Activated CD8-positive, alpha-beta memory T cell treated with anti-CD3 and anti-CD28 coated beads, Interleukin-2, amount 50 U/mL, for 1 hour (primary cell): ENCODE measurements around the gene SCUBE3.

Source experiments
- DNase-seq: peaks from one replicate; pipeline ENCODE4 v3.0.0-alpha.2; 2020; ENCODE audit errors: extremely low read depth

The SCUBE3 gene

GRCh38 chr6:35213824-35214756, at the start of gene SCUBE3:
SCUBE3 (plus strand) TSS chr6:35213956; CDS start chr6:35214419, 463 bp downstream.
- DNase-seq = no peak

DNA sequence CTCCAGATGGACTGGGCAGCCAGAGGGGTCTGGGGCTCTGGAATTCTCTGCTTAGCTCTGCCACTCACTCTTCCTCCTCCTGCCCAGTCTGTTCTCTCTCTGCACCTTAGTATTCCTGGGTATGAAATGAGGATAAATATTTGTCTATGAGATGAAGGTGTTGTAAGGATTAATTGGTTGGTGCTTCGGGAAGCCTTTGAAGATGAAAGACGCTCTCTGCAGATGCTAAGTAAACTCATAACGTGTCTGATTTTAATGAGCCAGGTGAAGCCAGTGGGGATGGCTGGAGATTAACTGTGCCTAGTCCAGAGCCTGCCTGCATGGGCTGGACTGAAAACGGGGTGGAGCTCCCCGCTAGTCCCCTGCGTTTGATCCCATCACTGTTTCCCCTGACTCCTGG, 49.5 kb upstream of the SCUBE3 start:
- DNase-seq = no peak

GRCh38 chr6:35164868-35165267, 48.9 kb upstream of the SCUBE3 start:
- no peak for DNase-seq

DNA sequence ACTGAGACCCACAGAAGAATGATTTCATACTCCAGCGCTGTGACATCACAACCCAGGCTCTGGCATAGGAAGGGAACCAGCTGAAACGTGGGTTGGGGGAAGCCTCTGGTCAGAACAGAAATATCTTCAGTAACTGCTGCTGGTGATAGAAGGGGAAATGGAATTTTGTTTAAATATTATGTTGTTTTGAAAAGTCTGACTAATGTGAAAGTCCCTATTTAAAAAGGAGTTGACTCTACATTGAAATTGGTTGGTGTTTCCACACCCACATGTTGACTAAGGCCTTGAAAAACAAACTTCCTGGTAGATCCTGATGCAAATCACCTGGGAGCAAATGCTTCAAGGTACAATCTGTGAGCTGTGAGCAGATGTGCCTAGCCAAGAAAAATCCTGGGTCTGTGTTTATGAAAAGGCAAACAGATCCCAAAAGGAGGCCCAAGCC, 48.1 kb upstream of the SCUBE3 start:
- no peak for DNase-seq

- no peak for DNase-seq
These were observed 47.6 kb upstream of the SCUBE3 start for GRCh38 chr6:35166116-35166515.

DNA sequence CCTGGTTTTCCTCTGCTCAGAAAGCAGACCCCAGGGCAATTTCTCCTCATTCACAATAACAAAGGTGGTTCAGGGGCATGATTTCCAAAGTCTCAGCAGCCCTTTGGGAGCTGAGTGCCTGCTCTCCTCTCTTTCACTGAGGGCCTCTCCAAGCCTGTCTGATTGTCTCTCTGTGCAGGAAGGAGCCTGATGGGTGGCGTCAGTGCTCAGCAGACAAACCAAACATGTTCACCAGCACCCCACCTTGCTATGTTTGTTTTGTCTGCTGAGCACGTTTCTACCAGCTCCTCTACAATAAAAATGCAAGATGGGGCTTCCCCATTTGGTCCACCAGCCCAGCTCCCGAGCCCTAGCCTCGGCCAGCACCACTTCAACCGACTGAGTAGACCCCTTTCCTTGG, 47.2 kb upstream of the SCUBE3 start:
- no peak for DNase-seq

DNA sequence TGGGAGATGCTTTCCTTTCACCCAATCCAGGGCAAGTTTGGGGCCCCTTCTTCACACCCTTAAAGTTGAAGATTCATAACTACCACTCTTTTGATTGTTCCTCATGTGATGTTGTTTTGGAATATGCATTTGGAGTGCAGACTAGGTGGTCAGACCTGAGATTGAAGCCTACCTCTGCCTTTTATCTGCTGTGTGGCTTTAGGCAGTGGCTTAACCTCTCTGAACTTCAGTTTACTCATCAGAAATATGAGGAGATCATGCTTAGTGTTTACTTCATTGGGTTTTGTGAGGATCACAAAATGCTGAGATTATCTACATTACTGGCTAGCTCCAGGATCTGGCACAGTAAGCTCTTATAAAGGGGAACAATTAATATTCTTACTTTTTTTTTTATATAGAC, 46.3 kb upstream of the SCUBE3 start:
- DNase-seq = no peak

GRCh38 chr6:35168461-35168861, 45.3 kb upstream of the SCUBE3 start:
- DNase-seq = no peak

DNA sequence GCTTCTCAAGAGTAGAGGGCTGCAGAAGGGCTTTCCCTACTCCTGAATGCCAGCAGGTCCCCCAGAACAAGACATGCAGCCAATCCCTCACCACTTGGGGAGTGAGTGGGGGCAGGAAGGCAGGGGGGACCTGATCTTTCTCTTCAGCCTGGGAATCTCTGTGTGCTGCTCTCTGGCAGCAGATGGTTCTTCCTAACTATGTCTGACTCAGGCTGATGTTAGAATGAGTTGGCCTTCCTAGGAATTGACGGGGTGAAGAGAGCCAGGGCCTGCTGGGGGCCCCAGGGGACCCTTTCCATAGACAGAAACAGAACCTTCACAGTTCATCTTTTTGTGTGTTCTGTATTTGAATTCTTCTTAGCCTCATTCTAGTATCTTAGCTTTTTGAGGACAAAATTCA, 43.6 kb upstream of the SCUBE3 start:
- no peak for DNase-seq

GRCh38 chr6:35170891-35171290, 42.9 kb upstream of the SCUBE3 start:
- no peak for DNase-seq

DNA sequence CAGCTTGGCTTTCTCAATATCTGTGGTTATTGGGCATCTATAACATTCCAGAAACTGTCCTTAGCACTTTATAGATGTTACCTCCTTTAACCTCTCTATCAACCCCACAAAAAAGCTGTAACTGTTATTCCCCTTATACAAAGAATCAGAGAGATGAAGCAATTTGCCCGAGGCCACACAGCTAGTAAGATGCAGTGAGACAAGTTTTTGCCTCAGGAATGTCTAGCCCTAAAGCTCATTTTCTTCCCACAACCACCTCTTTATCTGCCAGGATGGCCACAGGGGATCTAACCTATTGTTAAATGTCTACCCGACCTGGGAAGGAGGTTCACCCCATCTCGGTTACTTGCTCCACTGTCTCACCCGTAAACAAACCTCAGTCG, 40.7 kb upstream of the SCUBE3 start:
- no peak for DNase-seq

DNA sequence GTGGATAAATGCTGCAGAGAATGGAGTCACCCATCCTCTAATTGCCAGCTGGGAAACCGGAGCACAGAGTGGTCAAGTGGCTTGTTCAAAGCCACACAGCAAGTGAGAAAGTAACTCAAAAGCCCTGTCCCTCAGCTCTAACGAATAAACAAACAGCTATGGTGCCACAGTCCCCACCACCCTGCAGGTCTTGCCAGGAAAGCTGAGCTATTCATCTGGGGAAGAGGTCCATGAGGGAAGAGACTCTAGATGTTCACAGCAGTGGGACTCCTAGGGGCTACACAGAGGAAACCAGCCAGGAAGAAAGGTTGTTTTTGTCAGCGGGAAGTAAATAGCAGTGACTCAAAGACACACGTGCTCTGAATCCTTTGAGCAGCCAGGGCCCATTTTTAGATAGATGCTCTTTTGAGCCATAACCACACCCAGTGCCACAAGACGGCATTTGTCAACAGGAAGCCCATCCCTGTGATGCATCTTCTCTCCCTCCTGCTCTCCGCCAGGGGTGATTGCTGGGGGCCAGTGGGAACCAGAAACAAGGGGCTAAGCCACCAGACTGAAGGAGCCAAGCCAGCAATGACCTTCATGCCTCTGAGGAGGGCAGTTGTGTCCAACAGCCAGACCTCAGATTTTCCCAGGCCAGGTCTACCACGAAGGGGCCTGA, 40.2 kb upstream of the SCUBE3 start:
- no peak for DNase-seq

GRCh38 chr6:35174088-35174434, 39.7 kb upstream of the SCUBE3 start:
- no peak for DNase-seq

- DNase-seq = no peak
These were observed 39.3 kb upstream of the SCUBE3 start for GRCh38 chr6:35174501-35174900.

- DNase-seq = no peak
These were observed 37.3 kb upstream of the SCUBE3 start for GRCh38 chr6:35176301-35177024.

DNA sequence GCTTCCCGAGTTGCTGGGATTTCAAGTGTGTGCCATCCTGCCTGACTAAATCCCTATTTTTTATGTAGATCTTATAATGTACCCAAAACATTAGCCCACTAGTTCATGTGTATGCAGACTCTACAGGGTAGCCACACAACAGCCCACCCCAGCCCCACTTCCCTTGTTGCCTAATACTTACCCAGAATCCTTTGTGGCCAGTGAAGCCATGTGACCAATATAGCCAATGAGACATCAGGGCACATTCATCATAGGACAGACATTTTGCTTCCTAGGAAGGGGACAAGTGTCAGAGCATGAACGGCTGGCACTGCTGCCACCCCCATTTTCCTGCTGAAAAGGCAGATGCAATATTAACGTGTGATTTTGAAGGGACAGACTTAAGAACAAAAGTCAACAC, 36.6 kb upstream of the SCUBE3 start:
- DNase-seq = no peak

- no peak for DNase-seq
These were observed 36.2 kb upstream of the SCUBE3 start for GRCh38 chr6:35177596-35177995.

DNA sequence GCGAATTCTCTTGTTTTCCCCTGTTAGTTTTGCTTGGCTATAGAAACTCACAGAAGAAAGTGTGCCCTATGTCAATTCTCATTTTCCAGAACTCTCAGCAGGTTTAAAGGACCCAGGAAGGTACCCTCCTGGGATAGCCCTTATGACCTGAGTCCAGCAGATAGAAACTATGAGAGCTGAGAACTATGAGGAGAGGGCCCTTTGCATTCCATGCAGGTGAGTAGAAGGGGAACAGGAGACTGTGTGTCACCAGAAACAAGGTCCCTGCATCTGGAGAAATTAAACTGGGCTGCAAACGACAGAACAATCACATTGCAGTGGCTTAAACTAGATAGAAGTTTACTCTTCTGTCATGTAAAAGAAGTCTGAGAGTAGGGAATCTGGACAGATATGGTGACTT, 35.7 kb upstream of the SCUBE3 start:
- no peak for DNase-seq

DNA sequence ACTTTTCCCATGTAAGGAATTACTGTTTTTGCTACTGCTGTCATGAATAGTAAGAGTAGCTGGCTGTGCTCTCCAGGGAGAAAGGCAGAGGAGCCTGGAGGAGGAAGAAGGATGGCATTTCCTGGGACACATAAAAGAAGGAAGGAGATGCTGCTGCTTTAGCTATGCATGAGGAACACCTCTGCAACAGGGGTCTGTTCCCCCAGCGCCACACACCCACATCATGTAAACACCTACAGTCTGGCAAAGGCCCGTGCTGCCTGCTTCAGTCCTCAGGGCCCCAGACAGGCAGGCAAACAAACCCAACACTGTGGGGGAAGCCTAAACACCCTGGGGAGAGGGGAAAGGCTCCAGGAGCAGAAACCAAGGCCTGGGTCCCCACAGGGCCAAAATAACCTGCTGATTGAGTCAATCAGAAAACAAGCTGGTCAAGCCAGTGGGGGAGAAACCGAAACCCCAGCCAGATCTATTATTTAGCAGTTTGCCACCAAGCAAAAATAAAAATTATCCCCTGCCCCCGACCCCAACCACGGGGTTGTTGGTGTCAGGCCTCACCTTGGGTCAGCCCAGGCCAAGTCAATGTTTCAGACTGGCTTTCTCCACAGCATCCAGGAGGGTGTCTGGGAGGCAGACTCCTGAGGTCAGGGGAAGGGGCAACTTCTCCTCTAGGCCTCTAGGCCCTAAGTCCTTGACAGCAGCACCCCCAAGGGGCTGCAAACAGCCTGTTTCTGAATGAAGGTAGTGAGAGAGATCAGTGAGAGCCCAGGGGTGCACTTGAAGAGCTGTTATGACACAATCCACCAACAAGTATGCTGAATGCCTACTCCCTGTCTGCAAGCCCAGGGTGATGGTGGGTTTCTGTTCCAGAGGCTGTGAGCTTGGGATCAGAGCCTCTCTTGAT, 34.6 kb upstream of the SCUBE3 start:
- no peak for DNase-seq

- no peak for DNase-seq
These were observed 33.7 kb upstream of the SCUBE3 start for GRCh38 chr6:35179901-35180535.

DNA sequence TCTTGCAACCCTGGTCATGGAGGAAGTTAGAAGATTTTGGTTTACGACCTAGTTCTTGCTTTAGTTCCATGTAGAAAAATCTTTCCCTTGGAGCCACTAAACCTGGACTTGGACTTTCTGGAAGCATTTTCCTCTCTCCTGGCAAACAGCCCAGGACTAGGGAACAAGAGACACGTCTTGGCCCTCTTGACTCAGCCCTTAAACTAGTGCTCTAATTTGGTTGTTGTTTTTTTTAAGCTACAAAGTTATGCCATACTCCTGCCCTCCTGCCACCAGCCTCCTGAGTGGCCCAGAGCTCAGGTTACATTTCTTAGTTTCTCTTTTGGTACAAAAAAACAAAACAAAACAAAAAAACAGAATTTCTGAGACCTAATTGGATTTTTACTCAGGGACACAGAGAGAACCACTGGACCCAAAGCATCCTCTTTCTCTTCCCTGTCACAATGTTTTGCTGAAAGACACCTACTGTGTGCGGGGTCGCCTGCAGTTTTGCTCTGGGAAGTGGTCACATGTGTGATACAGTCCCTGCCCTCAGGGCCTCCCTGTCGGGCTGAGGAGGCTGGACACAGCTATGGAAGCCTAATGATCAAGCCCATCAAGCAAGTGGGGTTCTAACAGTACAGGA, 32.3 kb upstream of the SCUBE3 start:
- no peak for DNase-seq
